Kidney (tissue), 14 donors: ENCODE results near the gene C11orf24. TPM values are rescaled to one million over a fixed set of nuclear protein-coding genes. Genes with fewer than 3 reads are reported as not detected.
"Not testable (repeated sequence)": the region's sequence is repeated elsewhere in the genome, so short reads cannot be mapped to it uniquely, and the experiment has no call there.

Source experiments
- DNase-seq, 5 donors: peaks; one replicate each; pipeline ENCODE4 v3.0.0-alpha.2; 2013 to 2020
- FAIRE-seq: peaks from 2 replicates; lab custom pipeline; 2012; peaks lifted over from hg19 to GRCh38; lab: Jason Lieb, UNC
- H3K27ac ChIP-seq, 2 donors: one replicate each; pipeline ENCODE4 v1.7.0; 2013; ENCODE audit warnings: low read depth in 2 of 2, low read length in 2 of 2, inconsistent platforms in 1 of 2
- H3K27me3 ChIP-seq: one replicate; pipeline ENCODE4 v1.7.1; 2013; ENCODE audit warnings: low read length, inconsistent platforms; ENCODE audit not compliant: control insufficient read depth, insufficient read depth
- H3K36me3 ChIP-seq, 3 donors: one replicate each; pipeline versions ENCODE4 v1.7.0 to v1.7.1; 2013; ENCODE audit warnings: low read length in 3 of 3, control low read depth in 1 of 3, inconsistent platforms in 1 of 3; ENCODE audit not compliant: insufficient read depth in 3 of 3, control insufficient read depth in 2 of 3
- H3K4me1 ChIP-seq, 3 donors: one replicate each; pipeline versions ENCODE4 v1.7.0 to v1.7.1; 2013; ENCODE audit warnings: low read length in 3 of 3, inconsistent platforms in 1 of 3, low read depth in 1 of 3; ENCODE audit not compliant: control insufficient read depth in 2 of 3, insufficient read depth in 2 of 3
- H3K4me3 ChIP-seq, 3 donors: one replicate each; pipeline versions ENCODE4 v1.7.0 to v1.8.1; 2013; ENCODE audit warnings: low read length in 3 of 3, control low read depth in 1 of 3, inconsistent platforms in 1 of 3
- H3K9ac ChIP-seq, 3 donors: one replicate each; pipeline versions ENCODE4 v1.7.0 to v1.7.1; 2013; ENCODE audit warnings: low read length in 3 of 3, control low read depth in 1 of 3, inconsistent platforms in 1 of 3
- H3K9me3 ChIP-seq, 3 donors: one replicate each; pipeline versions ENCODE4 v1.7.0 to v1.7.1; 2013; ENCODE audit warnings: low read length in 3 of 3, control low read depth in 1 of 3, inconsistent platforms in 1 of 3; ENCODE audit not compliant: control insufficient read depth in 2 of 3, insufficient read depth in 1 of 3
- intact Hi-C: fragments of 100-400 bp; cut with DNase I; formaldehyde crosslinking; loops from one replicate; pipeline ENCODE4 v1.11.1; 2022
- polyA plus RNA-seq: library from polyadenylated mRNA; stranded (reverse); fragments of 350-450 nt; fragmentation: Illumina TruSeq; extraction: RNeasy Lipid Tissue Mini Kit (QIAGEN cat#74804); gene quantifications from one replicate; pipeline ENCODE4 v1.2.3, GENCODE V29; 2014; ENCODE audit warnings: low read depth, low replicate concordance; ENCODE audit not compliant: insufficient read depth
- total RNA-seq: library from RNA; stranded (reverse); fragmentation: NEBNext Ultra II Directional; extraction: Animal tissue kit (Norgen Biotek cat#: 25700); gene quantifications from one replicate; pipeline ENCODE4 v1.2.1, GENCODE V29; 2021
- TF ChIP-seq, protein P1 (sequence below): IDR thresholded peaks from 3 replicates; pipeline ENCODE4 v1.5.1; 2012; ENCODE audit warnings: mild to moderate bottlenecking, moderate library complexity, borderline replicate concordance; ENCODE audit not compliant: insufficient read depth; ENCODE audit errors: extremely low read depth
- donor health status: control.
- donor health status: control.
- donor health status: control.
- donor health status: control.
- donor health status: control.
- donor health status: DM: yes; HTN: yes; CAD: no.
- donor health status: Normal renal cell carcinoma (clear cell type).

The C11orf24 gene
- total and polyA plus RNA-seq, 2 donors from 2014 or later: 18.6 to 31.7 TPM

DNA sequence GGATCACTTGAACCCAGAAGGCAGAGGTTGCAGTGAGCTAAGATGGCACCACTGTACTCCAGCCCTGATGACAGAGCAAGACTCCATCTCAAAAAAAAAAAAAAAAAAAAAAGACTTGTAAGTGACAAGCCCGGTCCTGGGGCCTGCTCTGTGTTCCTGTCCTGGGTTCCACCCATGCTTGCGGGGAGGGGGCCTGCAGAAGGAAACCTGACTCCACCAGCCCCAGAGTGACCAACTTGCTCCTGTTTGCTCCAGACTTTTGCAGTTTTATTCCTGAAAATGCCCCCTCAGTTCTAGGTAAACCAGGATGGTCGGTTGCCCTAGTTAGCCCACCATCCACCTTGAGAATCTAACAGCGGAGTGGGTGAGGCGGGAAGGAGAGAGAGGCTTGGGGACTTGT, 30.5 kb upstream of the C11orf24 start:
- Histone ChIP-seq H3K27me3 (no peaks in the 10 kb centered on the region), H3K4me3 (no peak overlapping the region), H3K27ac (no peak overlapping the region), H3K9me3 (no peaks in the 10 kb centered on the region), H3K4me1 (peaks cover 0 to 13% (median 0%) of the 10 kb centered on the region in 3 donors), H3K36me3 (no peaks in the 10 kb centered on the region), H3K9ac (no peak overlapping the region)
- FAIRE-seq: no peak
- intact Hi-C loops: no loop called here
- DNase-seq: no peak
- TF ChIP-seq, protein P1, sequence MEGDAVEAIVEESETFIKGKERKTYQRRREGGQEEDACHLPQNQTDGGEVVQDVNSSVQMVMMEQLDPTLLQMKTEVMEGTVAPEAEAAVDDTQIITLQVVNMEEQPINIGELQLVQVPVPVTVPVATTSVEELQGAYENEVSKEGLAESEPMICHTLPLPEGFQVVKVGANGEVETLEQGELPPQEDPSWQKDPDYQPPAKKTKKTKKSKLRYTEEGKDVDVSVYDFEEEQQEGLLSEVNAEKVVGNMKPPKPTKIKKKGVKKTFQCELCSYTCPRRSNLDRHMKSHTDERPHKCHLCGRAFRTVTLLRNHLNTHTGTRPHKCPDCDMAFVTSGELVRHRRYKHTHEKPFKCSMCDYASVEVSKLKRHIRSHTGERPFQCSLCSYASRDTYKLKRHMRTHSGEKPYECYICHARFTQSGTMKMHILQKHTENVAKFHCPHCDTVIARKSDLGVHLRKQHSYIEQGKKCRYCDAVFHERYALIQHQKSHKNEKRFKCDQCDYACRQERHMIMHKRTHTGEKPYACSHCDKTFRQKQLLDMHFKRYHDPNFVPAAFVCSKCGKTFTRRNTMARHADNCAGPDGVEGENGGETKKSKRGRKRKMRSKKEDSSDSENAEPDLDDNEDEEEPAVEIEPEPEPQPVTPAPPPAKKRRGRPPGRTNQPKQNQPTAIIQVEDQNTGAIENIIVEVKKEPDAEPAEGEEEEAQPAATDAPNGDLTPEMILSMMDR: no peak

DNA sequence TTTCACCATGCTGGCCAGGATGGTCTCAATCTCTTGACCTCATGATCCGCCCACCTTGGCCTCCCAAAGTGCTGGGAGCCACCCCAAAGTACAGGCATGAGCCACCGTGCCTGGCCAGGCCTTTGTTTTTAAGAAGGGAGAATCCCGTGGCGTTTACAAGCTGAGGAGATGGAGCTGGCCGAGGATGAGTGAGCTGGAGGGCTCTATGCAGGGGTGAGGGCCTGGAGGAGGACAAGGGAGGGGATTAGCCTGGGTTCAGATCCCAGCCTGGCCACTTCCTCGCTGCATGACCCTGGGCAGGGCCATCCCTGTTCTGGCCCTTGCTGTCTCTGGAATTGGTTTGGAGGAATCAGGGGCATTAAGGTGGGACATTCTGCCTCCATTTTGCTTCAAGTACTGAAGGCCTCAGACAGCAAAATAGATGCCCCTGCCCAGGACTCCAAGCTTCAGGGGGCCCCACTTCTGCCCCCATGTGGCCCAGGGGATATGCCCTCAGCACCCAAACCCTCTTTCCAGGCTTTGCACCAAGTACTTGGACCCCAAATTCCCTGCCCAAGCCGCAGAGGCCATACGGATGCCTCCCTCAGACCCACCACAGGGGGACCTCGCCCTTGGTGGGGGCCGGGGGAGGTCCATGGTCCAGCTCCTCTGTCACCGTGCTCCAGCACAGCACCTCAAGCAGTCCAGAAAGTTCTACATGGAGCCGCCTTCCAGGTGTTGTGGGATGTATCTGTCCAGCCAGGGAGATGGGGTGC, 28.5 kb upstream of the C11orf24 start:
- H3K9ac ChIP-seq: no peak overlapping the region
- H3K27ac ChIP-seq: no peak overlapping the region
- no peaks in the 10 kb centered on the region for H3K9me3 ChIP-seq
- intact Hi-C loops: no loop called here
- DNase-seq (no peak), FAIRE-seq (no peak)
- H3K4me3 ChIP-seq: no peak overlapping the region
- no peaks in the 10 kb centered on the region for H3K36me3 ChIP-seq
- TF ChIP-seq, protein P1: no peak
- no peaks in the 10 kb centered on the region for H3K27me3 ChIP-seq
- peaks cover 0 to 13% (median 0%) of the 10 kb centered on the region in 3 donors for H3K4me1 ChIP-seq

DNA sequence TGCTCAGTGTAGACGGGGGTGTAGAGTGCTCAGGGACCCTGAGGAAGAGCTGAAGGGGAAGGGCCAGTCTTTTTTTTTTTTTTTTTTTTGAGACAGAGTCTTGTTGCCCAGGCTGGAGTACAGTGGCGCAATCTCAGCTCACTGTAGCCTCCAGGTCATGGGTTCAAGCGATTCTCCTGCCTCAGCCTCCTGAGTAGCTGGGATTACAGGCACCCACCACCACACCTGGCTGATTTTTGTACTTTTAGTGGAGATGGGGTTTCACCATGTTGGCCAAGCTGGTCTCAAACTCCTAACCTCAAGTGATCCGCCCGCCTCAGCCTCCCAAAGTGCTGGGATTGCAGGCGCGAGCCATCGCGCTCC, 27.7 kb upstream of the C11orf24 start:
- not testable (repeated sequence) for H3K9me3 ChIP-seq, FAIRE-seq

DNA sequence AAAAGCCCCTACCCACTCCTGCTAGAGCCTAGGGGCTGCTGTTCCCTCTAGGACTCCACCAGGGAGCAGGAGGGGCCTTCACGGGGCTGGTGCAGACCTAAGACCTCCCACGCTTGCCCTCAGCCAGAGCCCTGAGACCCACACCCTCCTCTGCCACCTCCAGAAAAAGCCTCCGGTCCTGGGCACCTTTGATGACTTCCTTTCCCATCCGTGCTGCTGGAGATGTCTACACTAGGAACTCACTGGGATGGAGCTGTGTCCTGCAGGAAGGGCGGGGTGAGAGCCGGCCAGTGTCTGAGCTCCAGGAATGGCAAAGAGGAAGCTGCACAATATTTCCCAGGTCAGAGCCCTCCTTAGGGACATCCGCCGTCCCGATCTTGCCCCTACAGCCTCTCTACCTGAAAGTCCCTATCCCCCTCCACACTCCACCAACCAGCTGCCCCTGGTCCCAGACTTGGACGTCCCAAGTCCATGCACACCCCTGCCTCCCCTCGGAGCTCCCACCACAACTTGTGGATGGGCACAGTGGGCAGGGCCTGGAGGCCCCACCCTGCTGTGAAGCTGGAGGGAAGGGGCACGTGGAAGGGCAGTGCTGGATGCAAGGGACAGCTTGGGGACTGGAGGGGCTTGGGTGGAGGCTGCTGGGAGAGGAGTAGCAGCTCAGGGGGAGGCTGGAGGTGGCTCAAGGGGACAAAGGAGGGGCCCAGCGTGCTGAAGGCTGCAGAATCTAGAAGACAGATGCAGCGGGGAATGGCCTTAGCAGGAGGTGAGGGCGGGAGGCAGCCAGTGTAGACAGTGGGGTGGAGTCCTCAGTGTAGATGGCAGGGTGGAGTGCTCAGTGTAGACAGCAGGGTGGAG, 27.1 kb upstream of the C11orf24 start:
- Histone ChIP-seq H3K4me1 (peaks cover 0 to 13% (median 0%) of the 10 kb centered on the region in 3 donors), H3K36me3 (no peaks in the 10 kb centered on the region), H3K4me3 (peak overlapping the region in 1 of 3 donors; percentile 23), H3K27me3 (no peaks in the 10 kb centered on the region), H3K27ac (peak overlapping the region; percentile 35 to 60), H3K9ac (peak overlapping the region in 1 of 3 donors; percentile 34), H3K9me3 (no peaks in the 10 kb centered on the region)
- peak in 1 of 5 donors; percentile 6 for DNase-seq
- FAIRE-seq: no peak
- TF ChIP-seq, protein P1: no peak
- intact Hi-C loops: loop anchor here (5.0 kb wide), 1 partner anchor 37 kb away; no protein-coding TSS in a partner anchor

More for the DNA sequence above, 27.7 kb upstream of the C11orf24 start:
- peaks cover 0 to 13% (median 0%) of the 10 kb centered on the region in 3 donors for H3K4me1 ChIP-seq
- not testable (repeated sequence) for H3K9ac ChIP-seq, H3K4me3 ChIP-seq, H3K27me3 ChIP-seq, H3K36me3 ChIP-seq, DNase-seq, H3K27ac ChIP-seq
- intact Hi-C loops: loop anchor here (5.0 kb wide), 1 partner anchor 37 kb away; no protein-coding TSS in a partner anchor
